ENCODE results near the gene TSPAN7.

The TSPAN7 gene

DNA sequence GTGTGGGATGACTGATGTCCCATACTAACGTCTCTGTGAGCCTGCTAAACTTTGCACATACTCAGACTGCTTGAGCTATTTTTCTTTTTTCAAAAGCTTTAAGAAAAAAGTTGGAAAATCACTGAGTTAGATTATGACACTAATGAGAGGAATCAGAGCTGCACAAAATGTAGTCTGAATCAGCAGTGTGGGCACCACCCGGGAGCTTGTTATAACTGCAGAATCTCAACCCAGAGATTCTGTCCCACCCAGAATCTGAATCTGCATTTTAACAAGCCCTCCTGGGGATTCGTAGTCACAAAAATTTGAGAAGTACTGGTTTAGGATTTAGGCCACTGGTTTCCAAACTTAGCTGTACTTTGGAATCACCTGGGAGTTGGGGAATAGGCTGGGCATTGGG is 137.8 kb downstream of the TSPAN7 start:
- TF ChIP-seq, protein P1, sequence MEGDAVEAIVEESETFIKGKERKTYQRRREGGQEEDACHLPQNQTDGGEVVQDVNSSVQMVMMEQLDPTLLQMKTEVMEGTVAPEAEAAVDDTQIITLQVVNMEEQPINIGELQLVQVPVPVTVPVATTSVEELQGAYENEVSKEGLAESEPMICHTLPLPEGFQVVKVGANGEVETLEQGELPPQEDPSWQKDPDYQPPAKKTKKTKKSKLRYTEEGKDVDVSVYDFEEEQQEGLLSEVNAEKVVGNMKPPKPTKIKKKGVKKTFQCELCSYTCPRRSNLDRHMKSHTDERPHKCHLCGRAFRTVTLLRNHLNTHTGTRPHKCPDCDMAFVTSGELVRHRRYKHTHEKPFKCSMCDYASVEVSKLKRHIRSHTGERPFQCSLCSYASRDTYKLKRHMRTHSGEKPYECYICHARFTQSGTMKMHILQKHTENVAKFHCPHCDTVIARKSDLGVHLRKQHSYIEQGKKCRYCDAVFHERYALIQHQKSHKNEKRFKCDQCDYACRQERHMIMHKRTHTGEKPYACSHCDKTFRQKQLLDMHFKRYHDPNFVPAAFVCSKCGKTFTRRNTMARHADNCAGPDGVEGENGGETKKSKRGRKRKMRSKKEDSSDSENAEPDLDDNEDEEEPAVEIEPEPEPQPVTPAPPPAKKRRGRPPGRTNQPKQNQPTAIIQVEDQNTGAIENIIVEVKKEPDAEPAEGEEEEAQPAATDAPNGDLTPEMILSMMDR (IDR thresholded peaks at IDR 0.05; ENCODE audit: low read depth, low read length), result no peak

DNA sequence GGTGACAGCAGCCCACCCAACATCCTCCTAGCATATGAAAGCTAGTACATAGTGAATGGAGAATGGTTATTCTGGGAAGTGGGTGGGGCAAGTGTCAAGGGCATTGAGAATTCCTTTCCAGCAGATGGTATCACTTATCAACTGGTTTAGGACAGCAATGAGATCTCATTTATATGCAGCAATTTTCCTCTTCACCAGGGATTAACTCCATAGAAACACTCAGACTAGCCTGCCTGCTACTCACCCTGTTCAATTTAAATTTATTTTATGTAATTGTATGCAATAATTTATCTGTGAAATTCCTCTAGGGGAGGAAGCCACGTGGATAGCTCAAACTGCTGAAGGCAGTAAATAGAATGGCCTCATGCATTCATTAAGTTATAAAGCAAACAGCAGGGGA is 138.4 kb downstream of the TSPAN7 start:
- in situ Hi-C loops (cut with HindIII; ENCODE audit: low sequenced_read_pairs), result no loop called here
- no peak overlapping the region for H3K4me3 ChIP-seq (ENCODE audit: low read depth, low read length)
- no peak for DNase-seq (ENCODE audit: low read depth, low spot score)
- TF ChIP-seq, protein P1 (IDR thresholded peaks at IDR 0.05; ENCODE audit: low read depth, low read length), result no peak

More for the DNA sequence above, 137.8 kb downstream of the TSPAN7 start:
- no peak overlapping the region for H3K4me3 ChIP-seq (ENCODE audit: low read depth, low read length)
- DNase-seq (ENCODE audit: low read depth, low spot score), result no peak
- in situ Hi-C loops (cut with HindIII; ENCODE audit: low sequenced_read_pairs), result no loop called here

DNA sequence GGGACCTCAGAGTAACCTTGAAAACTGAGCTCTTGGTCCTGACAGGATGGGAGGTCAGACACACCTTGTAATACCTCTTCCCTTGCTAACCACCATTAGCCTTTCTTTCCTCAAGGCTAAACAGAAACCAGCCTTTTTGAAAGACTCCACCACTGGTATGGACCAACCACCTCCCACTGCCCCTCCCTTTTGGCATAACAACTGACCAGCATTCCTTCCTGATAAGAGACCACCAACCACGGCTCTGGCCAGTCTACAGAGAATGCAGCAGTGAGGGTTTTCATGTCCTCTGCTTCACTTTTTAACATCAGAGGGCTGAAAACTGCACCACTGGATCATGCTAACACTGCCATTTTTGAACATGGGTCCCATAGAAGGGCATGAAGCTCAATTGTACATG is 139.7 kb downstream of the TSPAN7 start:
- no peak overlapping the region for H3K4me3 ChIP-seq (ENCODE audit: low read depth, low read length)
- DNase-seq (ENCODE audit: low read depth, low spot score), result no peak
- TF ChIP-seq, protein P1 (IDR thresholded peaks at IDR 0.05; ENCODE audit: low read depth, low read length), result no peak
- in situ Hi-C loops (cut with HindIII; ENCODE audit: low sequenced_read_pairs), result no loop called here

DNA sequence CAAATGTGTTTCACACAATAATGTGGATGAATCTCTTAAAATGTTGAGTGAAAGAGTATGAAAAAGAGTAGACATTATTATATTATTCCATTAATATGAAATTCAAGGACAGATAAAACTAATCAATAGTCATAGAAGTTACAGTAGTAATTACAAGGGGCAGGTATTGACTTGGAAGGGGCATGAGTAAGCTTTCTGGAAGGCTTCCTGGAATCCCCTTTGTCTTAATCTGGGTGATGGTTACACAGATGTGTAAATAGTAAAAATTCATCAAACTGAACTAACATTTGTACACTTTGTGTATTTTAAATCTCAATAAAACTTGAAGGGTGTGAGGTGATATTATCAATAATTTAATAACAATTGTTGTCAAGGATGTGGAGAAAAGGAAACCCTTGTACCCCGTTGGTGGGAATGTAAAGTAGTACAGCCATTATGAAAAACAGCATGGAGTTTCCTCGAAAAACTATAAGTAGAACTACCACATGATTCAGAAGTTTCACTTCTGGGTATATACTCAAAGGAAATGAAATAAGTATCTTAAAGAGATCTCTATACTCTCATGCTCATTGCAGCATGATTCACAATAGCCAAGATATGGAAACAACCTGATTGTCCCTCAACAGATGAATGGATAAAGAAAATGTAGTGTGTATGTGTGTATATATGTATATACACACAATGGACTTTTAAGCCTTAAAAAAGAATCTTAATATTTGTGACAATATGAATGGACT is 143.0 kb downstream of the TSPAN7 start:
- TF ChIP-seq, protein P1 (IDR thresholded peaks at IDR 0.05; ENCODE audit: low read depth, low read length), result no peak
- in situ Hi-C loops (cut with HindIII; ENCODE audit: low sequenced_read_pairs), result no loop called here
- no peak for DNase-seq (ENCODE audit: low read depth, low spot score)
- H3K4me3 ChIP-seq (ENCODE audit: low read depth, low read length), result no peak overlapping the region

DNA sequence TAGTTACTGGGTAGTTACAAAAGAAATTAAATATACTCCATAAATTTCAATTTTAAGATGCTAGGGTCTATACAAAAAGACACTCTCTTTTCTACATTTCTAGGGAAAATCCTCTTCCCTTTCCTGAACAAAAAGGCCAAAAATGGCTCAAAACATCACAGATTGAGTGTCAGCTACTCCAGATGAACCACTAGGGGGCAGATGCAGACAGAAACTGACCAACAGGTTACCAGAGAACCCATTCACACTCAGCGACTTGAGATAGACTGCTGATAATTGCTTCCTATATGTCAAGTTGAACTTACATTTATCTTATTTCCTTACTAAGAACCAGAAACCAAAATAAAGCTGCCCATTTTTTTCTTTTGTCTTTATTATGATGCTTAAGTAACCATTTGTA is 156.5 kb downstream of the TSPAN7 start:
- no peak overlapping the region for H3K4me3 ChIP-seq (ENCODE audit: low read depth, low read length)
- TF ChIP-seq, protein P1 (IDR thresholded peaks at IDR 0.05; ENCODE audit: low read depth, low read length), result peak; percentile 68
- DNase-seq (ENCODE audit: low read depth, low spot score), result peak; percentile 4
- in situ Hi-C loops (cut with HindIII; ENCODE audit: low sequenced_read_pairs), result no loop called here

DNA sequence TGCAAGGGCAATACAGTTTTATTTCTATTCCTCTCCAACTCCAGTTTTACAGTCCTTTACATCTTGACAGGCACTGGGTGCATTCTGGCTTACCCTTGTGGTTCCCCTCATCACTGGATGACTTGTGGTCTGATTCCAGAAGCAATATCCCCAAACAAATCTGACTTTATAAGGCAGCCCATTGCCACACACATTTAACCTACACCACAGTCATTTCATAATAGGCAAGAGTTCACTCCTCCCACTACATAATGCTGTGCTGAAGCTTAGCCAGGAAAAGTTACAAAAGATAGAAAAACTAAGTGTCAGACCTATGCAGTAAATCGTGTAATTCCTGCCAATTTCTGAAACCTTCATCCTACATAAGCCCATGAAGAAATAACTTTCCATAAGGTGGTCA is 157.0 kb downstream of the TSPAN7 start:
- TF ChIP-seq, protein P1 (IDR thresholded peaks at IDR 0.05; ENCODE audit: low read depth, low read length), result no peak
- in situ Hi-C loops (cut with HindIII; ENCODE audit: low sequenced_read_pairs), result no loop called here
- no peak overlapping the region for H3K4me3 ChIP-seq (ENCODE audit: low read depth, low read length)
- no peak for DNase-seq (ENCODE audit: low read depth, low spot score)
